H9 (cell line): ENCODE data around the gene FHOD3. TPM values are rescaled to one million over a fixed set of nuclear protein-coding genes. Genes with fewer than 3 reads are reported as not detected.

ENCODE experiments used
- DNase-seq: peaks from one replicate; pipeline ENCODE4 v3.0.0-alpha.2; 2017
- H2AFZ ChIP-seq: one replicate; pipeline ENCODE4 v1.6.1; 2013; ENCODE audit warnings: mild to moderate bottlenecking, low read length, control low read depth, moderate library complexity
- H2AK5ac ChIP-seq: 2 replicates; pipeline ENCODE4 v1.6.1; 2013; ENCODE audit warnings: low read length, control low read depth, mixed read lengths; ENCODE audit not compliant: insufficient read length
- H2BK120ac ChIP-seq: one replicate; pipeline ENCODE4 v1.6.1; 2013; ENCODE audit warnings: low read depth, mild to moderate bottlenecking, low read length, control low read depth, inconsistent platforms; ENCODE audit not compliant: poor library complexity, severe bottlenecking
- H2BK12ac ChIP-seq: 2 replicates; pipeline ENCODE4 v1.6.1; 2013; ENCODE audit warnings: low read length, control low read depth, mixed read lengths, low read depth; ENCODE audit not compliant: insufficient read length
- H2BK15ac ChIP-seq: 2 replicates; pipeline ENCODE4 v1.6.1; 2013; ENCODE audit warnings: low read depth, low read length, control low read depth
- H2BK20ac ChIP-seq: one replicate; pipeline ENCODE4 v1.6.1; 2013; ENCODE audit warnings: low read depth, mild to moderate bottlenecking, low read length, control low read depth, inconsistent platforms; ENCODE audit not compliant: poor library complexity, severe bottlenecking
- H2BK5ac ChIP-seq: 2 replicates; pipeline ENCODE4 v1.6.1; 2013; ENCODE audit warnings: low read length, control low read depth, mixed read lengths; ENCODE audit not compliant: insufficient read length
- H3K14ac ChIP-seq: 2 replicates; pipeline ENCODE4 v1.6.1; 2013; ENCODE audit warnings: low read length, control low read depth; ENCODE audit not compliant: insufficient read depth
- H3K18ac ChIP-seq: 2 replicates; pipeline ENCODE4 v1.6.1; 2013; ENCODE audit warnings: low read depth, mild to moderate bottlenecking, mixed read lengths, low read length, control low read depth; ENCODE audit not compliant: insufficient read length
- H3K23ac ChIP-seq: 2 replicates; pipeline ENCODE4 v1.6.1; 2013; ENCODE audit warnings: low read length, control low read depth, mixed read lengths, low read depth; ENCODE audit not compliant: insufficient read length
- H3K23me2 ChIP-seq: 2 replicates; pipeline ENCODE4 v1.6.1; 2013; ENCODE audit warnings: low read depth, mild to moderate bottlenecking, mixed read lengths, low read length, control low read depth; ENCODE audit not compliant: insufficient read length, poor library complexity, severe bottlenecking
- H3K27ac ChIP-seq: 2 replicates; pipeline ENCODE4 v1.5.1; 2013; ENCODE audit warnings: low read length, control low read depth, mixed read lengths, low read depth; ENCODE audit not compliant: insufficient read length
- H3K27me3 ChIP-seq: 2 replicates; pipeline ENCODE4 v1.6.1; 2013; ENCODE audit warnings: low read length, control low read depth, inconsistent platforms; ENCODE audit not compliant: insufficient read depth
- H3K4ac ChIP-seq: 2 replicates; pipeline ENCODE4 v1.6.1; 2013; ENCODE audit warnings: low read depth, mild to moderate bottlenecking, control low read depth, inconsistent platforms, low read length, moderate library complexity
- H3K4me1 ChIP-seq: 2 replicates; pipeline ENCODE4 v1.6.1; 2013; ENCODE audit warnings: low read length, control low read depth, inconsistent platforms; ENCODE audit not compliant: insufficient read depth
- H3K4me2 ChIP-seq: 2 replicates; pipeline ENCODE4 v1.6.1; 2013; ENCODE audit warnings: low read length, control low read depth, mixed read lengths; ENCODE audit not compliant: insufficient read length, insufficient read depth
- H3K56ac ChIP-seq: 2 replicates; pipeline ENCODE4 v1.6.1; 2013; ENCODE audit warnings: low read depth, mild to moderate bottlenecking, mixed read lengths, low read length, control low read depth; ENCODE audit not compliant: insufficient read length
- H3K79me1 ChIP-seq: 2 replicates; pipeline ENCODE4 v1.6.1; 2013; ENCODE audit warnings: low read depth, mild to moderate bottlenecking, moderate library complexity, low read length, control low read depth, inconsistent platforms; ENCODE audit not compliant: insufficient read depth, poor library complexity, severe bottlenecking
- H3K79me2 ChIP-seq: 2 replicates; pipeline ENCODE4 v1.6.1; 2013; ENCODE audit warnings: low read length, control low read depth, inconsistent platforms; ENCODE audit not compliant: insufficient read depth
- H3K9ac ChIP-seq: 2 replicates; pipeline ENCODE4 v1.6.1; 2013; ENCODE audit warnings: low read length, control low read depth, mixed read lengths; ENCODE audit not compliant: insufficient read length; ENCODE audit errors: extremely low read depth
- H3K9me3 ChIP-seq: one replicate; pipeline ENCODE4 v1.6.1; 2013; ENCODE audit warnings: low read depth, low read length, inconsistent platforms; ENCODE audit not compliant: control insufficient read depth
- H3T11ph ChIP-seq: one replicate; pipeline ENCODE4 v1.6.1; 2013; ENCODE audit warnings: mild to moderate bottlenecking, low read length, control low read depth, inconsistent platforms
- H4K20me1 ChIP-seq: one replicate; pipeline ENCODE4 v1.6.1; 2013; ENCODE audit not compliant: control insufficient read depth, insufficient read length, insufficient read depth
- H4K5ac ChIP-seq: 2 replicates; pipeline ENCODE4 v1.6.1; 2013; ENCODE audit warnings: low read depth, mild to moderate bottlenecking, mixed read lengths, low read length, control low read depth; ENCODE audit not compliant: insufficient read length
- H4K8ac ChIP-seq: replicated peaks from 2 replicates; pipeline ENCODE4 v1.6.1; 2013; ENCODE audit warnings: low read length, control low read depth, mixed read lengths, low read depth; ENCODE audit not compliant: insufficient read length
- H4K91ac ChIP-seq: 2 replicates; pipeline ENCODE4 v1.6.1; 2013; ENCODE audit warnings: low read depth, mild to moderate bottlenecking, moderate library complexity, mixed read lengths, low read length, control low read depth; ENCODE audit not compliant: insufficient read length
- H3K27ac Mint-ChIP-seq, 3 experiments: 2 replicates in 2 of 3; 3 replicates in 1 of 3; pipeline ENCODE4 v1.8.0; 2020 to 2021; ENCODE audit warnings: mixed read lengths in 3 of 3, mild to moderate bottlenecking in 1 of 3, moderate library complexity in 1 of 3
- H3K27me3 Mint-ChIP-seq: 2 replicates; pipeline ENCODE4 v1.8.0; 2021; ENCODE audit warnings: low read depth, mild to moderate bottlenecking, moderate library complexity, mixed read lengths
- H3K36me3 Mint-ChIP-seq, 3 experiments: 2 replicates in 2 of 3; 3 replicates in 1 of 3; pipeline ENCODE4 v1.8.0; 2020 to 2021; ENCODE audit warnings: low read depth in 3 of 3, mixed read lengths in 3 of 3; ENCODE audit not compliant: insufficient read depth in 1 of 3
- H3K4me1 Mint-ChIP-seq, 2 experiments: 2 replicates each; pipeline ENCODE4 v1.8.0; 2020; ENCODE audit warnings: mixed read lengths in 2 of 2
- H3K4me3 Mint-ChIP-seq, 2 experiments: 2 replicates in 1 of 2; 3 replicates in 1 of 2; pipeline ENCODE4 v1.8.0; 2020 to 2021; ENCODE audit warnings: mild to moderate bottlenecking in 2 of 2, mixed read lengths in 2 of 2, moderate library complexity in 1 of 2
- H3K9me3 Mint-ChIP-seq, 2 experiments: 2 replicates in 1 of 2; 3 replicates in 1 of 2; pipeline ENCODE4 v1.8.0; 2020; ENCODE audit warnings: mild to moderate bottlenecking in 2 of 2, mixed read lengths in 2 of 2, moderate library complexity in 1 of 2
- CTCF ChIP-seq: fragments of 200-600 bp; sonication (generic); conservative IDR thresholded peaks from 3 replicates; pipeline ENCODE4 v1.8.0; 2021; ENCODE audit warnings: antibody characterized with exemption, mild to moderate bottlenecking
- WGBS: extraction: QIAGEN DNeasy Blood & Tissue Kit; methylation state at CpG from one replicate; pipeline ENCODE4 v1.1.7; 2013; ENCODE audit warnings: missing lambda C conversion rate, low lambda C conversion rate, mixed read lengths; ENCODE audit not compliant: insufficient read length; ENCODE audit errors: extremely low coverage; 5-methylcytosine and 5-hydroxymethylcytosine counted together
- total RNA-seq: library from RNA; stranded (reverse); gene quantifications from 2 replicates; pipeline ENCODE4 v1.2.1, GENCODE V29; 2021

Gene FHOD3
- total RNA-seq, 1 experiment from 2014 or later = 8.0 TPM

DNA sequence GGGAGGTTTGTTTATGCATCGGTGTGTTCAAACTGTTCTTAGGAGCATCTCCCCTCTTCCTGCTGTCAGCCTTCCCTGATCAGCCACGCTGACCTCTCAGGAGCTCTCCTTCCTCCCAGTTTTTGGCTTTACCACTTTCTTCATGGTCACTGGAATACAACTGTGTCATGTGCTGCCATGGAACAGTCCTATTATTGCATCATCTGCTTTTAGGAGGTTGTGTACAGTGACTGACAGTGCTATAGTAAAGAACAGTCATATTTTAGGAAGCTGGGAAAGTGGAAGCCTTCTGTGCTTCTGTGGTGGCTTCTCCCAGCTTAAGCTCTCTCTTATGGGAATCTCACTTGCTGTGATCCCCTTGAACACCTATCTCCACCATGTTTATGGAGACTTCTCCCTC lies 365.8 kb downstream of the FHOD3 start:
- Histone ChIP-seq H3K9me3 (no peaks in the 10 kb centered on the region), H2BK15ac (no peak overlapping the region), H3K27me3 (no peaks in the 10 kb centered on the region), H3K18ac (no peak overlapping the region), H2AK5ac (no peak overlapping the region), H2BK120ac (no peak overlapping the region), H2BK12ac (no peak overlapping the region), H3T11ph (no peak overlapping the region), H3K23me2 (no peaks in the 10 kb centered on the region), H4K91ac (no peak overlapping the region), H3K79me1 (no peaks in the 10 kb centered on the region), H3K56ac (no peak overlapping the region), H2AFZ (no peak overlapping the region), H3K4me2 (no peak overlapping the region), H3K4me1 (no peaks in the 10 kb centered on the region), H3K4ac (no peak overlapping the region), H3K27ac (no peak overlapping the region), H3K9ac (no peak overlapping the region), H2BK20ac (no peak overlapping the region), H4K5ac (no peak overlapping the region), H3K14ac (no peak overlapping the region), H4K20me1 (no peaks in the 10 kb centered on the region), H4K8ac (no peak overlapping the region), H2BK5ac (no peak overlapping the region), H3K79me2 (no peaks in the 10 kb centered on the region), H3K23ac (no peak overlapping the region)
- WGBS = no CpG with 5 or more reads among the region's 2 CpGs
- H3K4me3 Mint-ChIP-seq = no peak overlapping the region
- DNase-seq = no peak
- peak overlapping the region in 1 of 3 experiments; percentile 19; a peak in 1 of 7 replicates for H3K27ac Mint-ChIP-seq
- no peaks in the 10 kb centered on the region for H3K4me1 Mint-ChIP-seq
- TF ChIP-seq CTCF = no peak
- 0 out of 7 replicates have a peak, but pooled peaks cover 0 to 5% (median 0%) of the 10 kb centered on the region in 3 experiments for H3K36me3 Mint-ChIP-seq
- H3K27me3 Mint-ChIP-seq = no peaks in the 10 kb centered on the region
- no peaks in the 10 kb centered on the region for H3K9me3 Mint-ChIP-seq
